ENCODE data around the gene GJC2.

GRCh38 chr1:228142155-228142691 lies 7.5 kb upstream of the GJC2 start:
- TF ChIP-seq EZH2 (IDR thresholded peaks at IDR 0.05; ENCODE audit: borderline replicate concordance, control insufficient read depth, low read depth, low read length): no peak
- no peak for TF ChIP-seq TBL1XR1 (IDR thresholded peaks at IDR 0.05; ENCODE audit: low read depth, low read length)
- no peak for TF ChIP-seq EP300 (IDR thresholded peaks at IDR 0.05; ENCODE audit: borderline replicate concordance in 1 of 2, control insufficient read depth in 1 of 2, low read depth in 2 of 2, low read length in 2 of 2)
- TF ChIP-seq SRF (IDR thresholded peaks at IDR 0.05; ENCODE audit: low read depth in 2 of 2, low read length in 2 of 2): no peak
- no peak for TF ChIP-seq SMAD1 (IDR thresholded peaks at IDR 0.05; ENCODE audit: low read depth, partially characterized antibody)
- TF ChIP-seq, protein P1, sequence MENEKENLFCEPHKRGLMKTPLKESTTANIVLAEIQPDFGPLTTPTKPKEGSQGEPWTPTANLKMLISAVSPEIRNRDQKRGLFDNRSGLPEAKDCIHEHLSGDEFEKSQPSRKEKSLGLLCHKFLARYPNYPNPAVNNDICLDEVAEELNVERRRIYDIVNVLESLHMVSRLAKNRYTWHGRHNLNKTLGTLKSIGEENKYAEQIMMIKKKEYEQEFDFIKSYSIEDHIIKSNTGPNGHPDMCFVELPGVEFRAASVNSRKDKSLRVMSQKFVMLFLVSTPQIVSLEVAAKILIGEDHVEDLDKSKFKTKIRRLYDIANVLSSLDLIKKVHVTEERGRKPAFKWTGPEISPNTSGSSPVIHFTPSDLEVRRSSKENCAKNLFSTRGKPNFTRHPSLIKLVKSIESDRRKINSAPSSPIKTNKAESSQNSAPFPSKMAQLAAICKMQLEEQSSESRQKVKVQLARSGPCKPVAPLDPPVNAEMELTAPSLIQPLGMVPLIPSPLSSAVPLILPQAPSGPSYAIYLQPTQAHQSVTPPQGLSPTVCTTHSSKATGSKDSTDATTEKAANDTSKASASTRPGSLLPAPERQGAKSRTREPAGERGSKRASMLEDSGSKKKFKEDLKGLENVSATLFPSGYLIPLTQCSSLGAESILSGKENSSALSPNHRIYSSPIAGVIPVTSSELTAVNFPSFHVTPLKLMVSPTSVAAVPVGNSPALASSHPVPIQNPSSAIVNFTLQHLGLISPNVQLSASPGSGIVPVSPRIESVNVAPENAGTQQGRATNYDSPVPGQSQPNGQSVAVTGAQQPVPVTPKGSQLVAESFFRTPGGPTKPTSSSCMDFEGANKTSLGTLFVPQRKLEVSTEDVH (IDR thresholded peaks at IDR 0.05; ENCODE audit: low read depth, partially characterized antibody): no peak
- no peak for TF ChIP-seq SUZ12 (IDR thresholded peaks at IDR 0.05; ENCODE audit: unreplicated experiment)
- TF ChIP-seq, protein P2, sequence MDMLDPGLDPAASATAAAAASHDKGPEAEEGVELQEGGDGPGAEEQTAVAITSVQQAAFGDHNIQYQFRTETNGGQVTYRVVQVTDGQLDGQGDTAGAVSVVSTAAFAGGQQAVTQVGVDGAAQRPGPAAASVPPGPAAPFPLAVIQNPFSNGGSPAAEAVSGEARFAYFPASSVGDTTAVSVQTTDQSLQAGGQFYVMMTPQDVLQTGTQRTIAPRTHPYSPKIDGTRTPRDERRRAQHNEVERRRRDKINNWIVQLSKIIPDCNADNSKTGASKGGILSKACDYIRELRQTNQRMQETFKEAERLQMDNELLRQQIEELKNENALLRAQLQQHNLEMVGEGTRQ (IDR thresholded peaks at IDR 0.05; ENCODE audit: borderline replicate concordance, low read depth, low read length): no peak
- TF ChIP-seq RB1 (IDR thresholded peaks at IDR 0.05; ENCODE audit: borderline replicate concordance): no peak
- TF ChIP-seq REST (IDR thresholded peaks at IDR 0.05; ENCODE audit: low read depth, low read length): no peak
